Limb (tissue), 2 donors: ENCODE results near the gene FAM163A.
A peak's percentile ranks its signal among the peaks of the same experiment; 100 is the strongest.
"Not testable (repeated sequence)": the region's sequence is repeated elsewhere in the genome, so short reads cannot be mapped to it uniquely, and the experiment has no call there.

Experiments
- DNase-seq, 2 donors: peaks; one replicate each; pipeline ENCODE4 v3.0.0-alpha.2; 2016; ENCODE audit errors: extremely low spot score in 2 of 2

FAM163A gene

GRCh38 chr1:179788259-179788658 is 45.2 kb downstream of the FAM163A start:
- no peak for DNase-seq

DNA sequence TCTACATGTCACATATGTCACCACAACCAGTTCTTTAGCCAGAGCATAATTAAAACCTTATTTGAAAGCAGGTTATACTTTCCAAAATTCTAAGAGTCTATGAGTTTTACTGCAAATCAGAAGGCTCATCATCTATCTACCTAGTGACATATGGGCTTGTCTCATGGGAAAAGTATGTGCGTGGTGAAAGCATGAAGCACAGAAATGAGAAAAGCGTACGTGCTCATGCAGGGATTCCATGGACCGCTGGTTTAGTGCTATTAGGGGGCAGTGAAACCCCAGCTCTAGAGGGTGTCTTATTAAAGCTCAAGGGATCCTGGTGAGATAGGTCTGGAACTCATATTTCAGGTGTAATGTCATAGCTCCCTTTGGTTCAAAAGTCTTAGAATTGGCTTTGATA is 50.2 kb downstream of the FAM163A start:
- DNase-seq, result no peak

DNA sequence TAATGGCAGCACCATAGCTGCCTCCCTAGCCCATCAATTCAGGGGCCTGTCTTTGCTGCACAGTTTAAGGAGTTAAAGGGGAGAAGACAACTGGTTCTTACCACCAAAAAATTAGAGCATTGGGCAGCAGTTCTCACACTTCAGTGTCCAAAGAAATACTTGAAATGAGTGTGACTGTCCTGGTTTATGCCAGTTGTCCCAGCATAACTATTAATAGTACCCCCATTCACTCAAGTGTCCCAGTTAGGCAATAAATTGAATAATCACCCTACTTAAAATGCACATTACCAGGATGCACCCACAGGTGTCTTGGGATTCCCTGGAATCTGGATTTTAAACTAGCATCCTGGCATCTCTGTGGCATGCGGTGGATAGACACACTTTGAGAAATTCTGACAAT is 51.1 kb downstream of the FAM163A start:
- DNase-seq, result no peak

DNA sequence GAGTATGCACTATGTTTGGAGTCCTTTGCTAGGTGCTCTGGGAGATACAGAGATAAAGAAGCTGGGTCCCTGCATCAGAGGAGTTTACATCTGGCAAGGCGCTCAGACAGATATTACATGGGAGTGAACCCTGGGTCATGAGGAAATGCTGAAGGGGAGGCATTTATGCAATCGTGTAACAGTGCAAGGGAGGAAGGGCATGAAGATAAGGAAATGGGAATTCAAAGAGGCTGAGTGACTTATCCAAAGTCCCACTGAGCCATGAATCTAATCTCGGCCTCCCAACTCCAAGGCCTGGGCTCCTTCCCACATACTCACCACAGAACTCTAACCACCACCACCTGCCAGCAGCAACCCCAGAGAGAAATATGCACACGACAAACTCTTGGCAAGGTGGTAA is 51.6 kb downstream of the FAM163A start:
- DNase-seq, result no peak

DNA sequence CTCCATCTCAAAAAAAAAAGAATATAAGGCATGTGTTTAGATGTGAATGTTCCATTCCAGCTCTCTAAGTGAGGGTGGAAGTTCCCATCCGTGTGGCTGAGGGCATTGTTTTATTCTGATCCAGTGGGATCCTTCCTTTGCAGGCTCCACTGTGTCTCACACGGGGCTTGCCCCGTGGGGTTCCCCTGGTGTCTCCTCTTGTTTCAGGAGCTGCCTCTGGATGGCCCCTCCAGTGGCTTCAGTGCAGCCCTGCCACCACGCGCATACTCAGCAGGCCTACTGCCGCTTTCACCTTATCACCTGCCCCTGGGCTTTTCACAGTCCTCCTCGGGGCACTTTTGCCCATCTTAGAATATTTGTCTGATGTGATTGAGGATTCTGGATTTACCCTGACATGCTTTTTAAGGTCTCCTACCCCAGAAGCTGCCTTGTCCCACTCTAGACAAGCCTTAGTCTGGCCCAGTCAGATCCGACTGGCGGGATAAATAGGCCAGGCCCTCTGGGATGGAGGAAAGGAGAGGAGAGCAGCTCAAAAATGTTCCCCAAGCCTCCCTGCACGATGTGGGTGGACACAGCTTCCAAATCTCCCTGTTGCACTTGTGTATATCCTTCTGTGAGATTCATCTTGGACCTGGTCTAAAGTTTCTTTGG is 55.2 kb downstream of the FAM163A start:
- DNase-seq, result no peak

DNA sequence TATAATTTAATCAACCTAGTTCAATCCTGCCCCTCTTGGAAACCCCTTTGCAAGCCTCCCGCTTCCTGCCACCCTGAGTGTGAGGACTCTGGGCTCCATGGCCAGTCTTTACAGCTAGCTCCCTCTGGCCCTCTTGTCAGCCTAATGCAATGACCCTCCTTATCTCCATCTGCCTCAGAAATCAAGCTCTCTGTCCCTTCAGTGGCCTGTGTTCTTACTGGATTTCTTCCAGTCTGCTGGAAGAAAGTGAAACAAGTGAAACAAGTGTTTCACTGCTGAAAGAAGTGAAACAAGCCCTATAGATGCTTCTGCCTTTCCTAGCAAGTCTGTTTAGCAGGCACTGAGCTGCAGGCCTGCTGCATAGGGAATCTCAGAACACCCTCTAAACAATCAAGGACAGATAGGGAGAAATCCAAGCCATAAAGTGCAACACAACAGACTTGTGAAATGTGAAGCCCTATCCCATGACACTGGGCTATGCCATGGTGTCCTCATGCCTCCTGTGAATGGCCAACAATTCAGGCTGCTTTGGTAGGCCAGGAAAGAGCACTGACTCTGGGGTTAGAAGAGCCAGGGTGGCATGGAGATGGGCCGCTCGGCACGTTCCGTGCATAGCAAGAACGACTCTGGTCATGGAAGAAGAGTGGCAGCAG is 55.9 kb downstream of the FAM163A start:
- DNase-seq, result no peak

DNA sequence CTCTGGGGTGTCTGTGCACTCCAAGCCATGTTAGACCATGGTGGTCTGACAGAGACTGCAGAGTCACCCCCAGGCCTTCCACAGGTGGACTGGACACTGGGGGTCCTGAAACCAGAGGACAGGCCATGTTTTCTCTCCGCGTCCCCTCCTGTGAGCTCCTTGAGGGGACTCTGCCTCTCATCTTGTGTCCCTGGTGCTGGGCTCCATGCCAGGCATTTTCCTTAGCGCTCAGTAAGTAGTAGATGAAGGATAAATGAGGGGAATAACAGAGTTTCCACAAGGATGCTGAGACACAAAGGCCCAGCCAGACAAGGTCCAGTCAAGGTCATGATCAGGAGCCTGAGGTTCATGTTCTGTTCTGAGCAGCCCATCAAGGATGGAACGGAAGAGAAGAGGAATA is 57.4 kb downstream of the FAM163A start:
- DNase-seq, result no peak

DNA sequence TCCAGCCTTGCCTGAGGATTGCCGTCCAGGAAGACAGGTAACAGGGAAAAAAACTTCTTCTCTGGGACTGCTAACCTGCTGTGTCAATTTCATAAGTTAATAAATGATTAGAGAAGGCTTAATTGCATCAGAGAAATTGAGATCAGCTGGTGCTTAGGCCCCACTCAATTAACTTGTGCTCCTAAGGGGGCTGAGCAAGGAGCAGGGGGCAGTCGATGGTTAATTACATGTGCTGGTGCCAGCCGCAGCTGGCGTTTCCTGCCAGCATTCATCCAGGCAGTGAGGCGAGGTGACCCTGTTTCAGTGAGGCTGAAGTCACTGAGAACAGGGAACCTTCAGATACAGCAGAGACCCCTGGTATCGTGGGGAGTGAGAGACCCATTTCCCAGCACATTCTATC is 60.0 kb downstream of the FAM163A start:
- no peak for DNase-seq

DNA sequence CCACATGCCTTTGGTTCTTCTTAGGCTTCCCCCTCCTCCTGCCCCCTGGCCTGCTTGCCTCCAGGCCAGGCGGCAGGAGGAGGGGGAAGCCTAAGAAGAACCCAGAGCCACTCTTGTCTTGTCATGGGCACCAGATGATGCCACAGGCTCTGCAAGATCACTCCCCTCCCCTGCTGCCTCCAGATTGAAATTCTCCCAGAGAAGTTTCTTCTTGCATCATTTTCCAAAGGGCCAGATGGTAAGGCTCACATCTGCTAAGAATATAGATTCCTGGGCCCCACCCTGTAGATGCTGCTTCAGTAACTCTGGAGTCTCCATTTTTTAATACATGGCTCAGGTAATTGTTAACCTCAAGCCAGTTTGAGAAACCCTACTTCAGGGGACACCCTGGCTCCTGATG is 60.8 kb downstream of the FAM163A start:
- no peak for DNase-seq

DNA sequence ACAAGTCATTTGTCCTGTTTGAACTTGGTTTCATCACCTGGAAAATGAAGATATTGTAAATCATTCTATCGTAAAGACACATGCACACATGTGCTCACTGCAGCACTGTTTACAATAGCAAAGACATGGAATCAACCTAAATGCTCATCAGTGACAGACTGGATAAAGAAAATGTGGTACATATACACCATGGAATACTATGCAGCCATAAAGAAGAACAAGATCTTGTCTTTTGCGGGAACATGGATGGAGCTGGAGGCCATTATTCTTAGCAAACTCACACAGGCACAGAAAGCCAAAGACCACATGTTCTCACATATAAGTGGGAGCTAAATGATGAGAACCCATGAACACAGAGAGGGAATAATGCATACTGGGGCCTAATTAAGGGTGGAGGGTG is 61.3 kb downstream of the FAM163A start:
- DNase-seq, result not testable (repeated sequence)

DNA sequence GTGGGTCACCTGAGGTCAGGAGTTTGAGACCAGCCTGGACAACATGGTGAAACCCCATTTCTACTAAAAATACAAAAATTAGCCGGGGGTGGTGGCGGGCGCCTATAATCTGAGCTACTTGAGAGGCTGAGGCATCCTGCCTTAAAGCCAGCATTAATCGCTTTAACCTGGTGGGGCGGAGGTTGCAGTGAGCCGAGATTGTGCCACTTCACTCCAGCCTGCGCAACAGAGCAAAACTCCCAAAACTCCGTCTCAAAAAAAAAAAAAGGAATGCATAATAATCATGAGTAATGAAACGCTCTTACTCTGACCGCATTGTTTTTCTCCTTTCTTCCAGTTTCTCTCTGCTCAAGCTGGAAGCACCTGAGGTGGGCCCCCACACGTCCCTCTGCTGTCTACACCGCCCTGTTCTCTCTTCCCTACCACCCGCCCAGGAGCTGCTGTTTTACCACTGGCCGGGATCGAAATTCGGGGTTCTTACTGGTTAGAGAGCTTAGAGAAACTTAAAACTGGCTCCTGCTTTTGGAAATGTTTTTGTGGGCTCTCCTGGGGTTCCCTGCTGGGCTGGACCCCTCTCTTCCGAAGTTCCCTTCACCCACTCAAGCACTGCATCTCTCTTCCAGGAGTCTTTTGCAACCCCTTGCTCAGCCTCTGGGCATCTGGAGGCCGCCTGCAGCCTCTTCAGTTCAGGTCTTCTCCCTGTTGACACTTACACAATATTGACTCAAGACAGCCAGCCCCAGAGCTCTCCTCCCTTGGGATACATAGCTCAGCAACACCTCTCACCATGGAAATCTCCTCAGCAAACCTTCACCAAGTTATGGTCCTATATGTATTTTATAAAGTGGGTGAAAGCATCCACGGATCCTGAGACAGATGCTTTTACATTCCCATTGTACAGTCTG is 62.5 kb downstream of the FAM163A start:
- DNase-seq, result no peak

- no peak for DNase-seq
Observed at GRCh38 chr1:179806333-179806732, 63.2 kb downstream of the FAM163A start.

DNA sequence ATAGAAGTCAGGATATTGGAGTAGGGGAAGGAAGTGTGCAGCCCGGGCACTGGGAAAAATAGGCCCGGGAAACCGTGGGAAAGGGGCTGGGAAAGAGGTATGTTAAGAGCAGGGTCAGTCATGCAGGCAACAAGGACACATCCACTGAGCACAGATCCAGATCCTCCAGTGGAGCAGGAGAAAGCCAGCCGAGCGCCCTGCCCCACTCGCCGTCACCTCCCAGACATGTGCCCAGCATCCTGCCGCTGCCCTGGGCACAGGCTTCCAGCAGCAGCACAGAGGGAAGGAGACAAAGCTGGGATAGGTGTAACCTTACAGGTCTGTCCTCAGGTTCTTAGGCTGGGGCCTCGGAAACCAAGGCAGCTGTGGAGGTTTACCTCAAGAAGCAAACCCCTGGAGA is 64.2 kb downstream of the FAM163A start:
- no peak for DNase-seq

GRCh38 chr1:179807691-179808485 is 64.8 kb downstream of the FAM163A start:
- no peak for DNase-seq

GRCh38 chr1:179808503-179808902 is 65.4 kb downstream of the FAM163A start:
- no peak for DNase-seq

DNA sequence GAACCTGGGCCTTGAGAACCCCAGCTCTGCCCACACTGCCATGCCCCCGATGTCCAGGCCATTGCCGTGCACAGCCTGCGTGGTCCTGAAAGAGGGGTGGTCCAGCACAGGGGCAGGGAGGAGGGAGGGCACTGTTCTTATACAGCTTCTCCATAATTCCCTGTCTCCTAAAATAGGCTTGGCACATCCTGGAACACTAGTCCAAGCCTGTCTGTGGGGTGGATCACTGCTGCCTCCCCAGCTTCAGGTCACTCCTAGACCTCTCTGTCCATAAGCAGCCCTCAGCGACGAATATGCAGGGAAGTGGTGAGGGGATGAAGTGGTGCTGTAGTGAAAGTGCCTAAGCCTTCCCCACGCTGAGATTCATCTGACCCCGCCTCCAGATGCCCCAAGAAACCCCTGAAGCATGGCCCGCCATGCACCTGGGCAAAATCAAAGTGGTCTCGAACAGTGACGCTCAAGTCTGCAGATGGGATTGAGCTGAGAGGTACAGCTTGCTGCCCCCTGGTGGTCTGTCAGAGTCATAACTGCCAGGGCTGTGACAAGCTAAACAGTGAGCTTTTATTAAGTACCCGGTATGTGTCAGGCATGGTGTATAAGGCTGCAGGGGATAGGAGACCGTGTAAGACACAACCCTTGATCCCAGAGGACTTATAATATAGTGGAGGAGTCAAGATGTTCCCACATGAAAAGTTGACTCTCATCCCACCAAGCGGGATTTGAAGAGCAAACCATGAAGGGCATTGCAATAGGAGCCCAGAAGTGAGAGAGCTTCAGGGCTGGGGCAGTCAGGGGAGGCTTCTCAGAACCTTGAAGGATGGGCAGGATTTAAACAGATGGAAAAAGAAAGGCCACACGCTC is 66.6 kb downstream of the FAM163A start:
- DNase-seq, result peak; percentile 66 to 81

DNA sequence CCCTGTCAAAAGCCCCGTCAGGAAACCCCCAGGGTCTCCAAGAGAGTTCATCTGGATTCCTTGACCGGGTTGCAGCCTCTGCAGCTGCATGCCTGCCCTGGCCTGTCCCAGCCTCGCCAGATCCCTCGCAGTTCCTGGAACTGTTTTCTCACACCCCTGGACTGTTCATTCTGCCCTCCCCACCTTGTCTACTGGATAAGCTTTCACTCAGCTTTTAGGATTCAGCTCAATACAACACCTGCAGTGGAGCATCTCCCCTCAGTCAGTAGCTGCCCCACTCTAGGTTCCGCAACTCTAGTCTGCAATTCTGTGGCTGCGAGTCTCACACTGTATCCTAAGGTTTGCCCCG is 67.2 kb downstream of the FAM163A start:
- no peak for DNase-seq

- DNase-seq, result no peak
Observed at GRCh38 chr1:179812501-179813292, 69.6 kb downstream of the FAM163A start.

- DNase-seq, result peak in 1 of 2 donors; percentile 40
Observed at GRCh38 chr1:179813626-179814545, 70.8 kb downstream of the FAM163A start.
